Measurements from ENCODE around the gene PTTG1IP2.

PTTG1IP2 gene

DNA sequence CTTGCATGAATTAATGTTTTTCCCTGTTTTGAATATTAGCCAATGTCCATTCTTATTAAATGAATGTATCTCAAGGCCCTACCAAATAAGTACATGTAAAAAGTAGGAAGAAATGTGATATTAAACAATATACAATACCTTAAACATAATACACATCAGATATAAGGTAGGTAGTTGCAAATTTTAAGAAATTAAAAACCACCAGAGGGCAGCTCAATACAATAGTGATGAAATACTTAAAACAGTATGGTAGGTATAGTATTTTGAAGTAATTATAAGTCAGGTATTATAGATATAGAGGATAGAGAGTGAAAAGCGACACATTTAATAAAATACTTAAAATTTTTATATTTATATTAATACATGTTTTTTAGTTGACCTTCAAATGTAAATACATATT, 83.1 kb downstream of the PTTG1IP2 start:
- DNase-seq (ENCODE audit: low read depth in 1 of 2, low spot score in 1 of 2): no peak

DNA sequence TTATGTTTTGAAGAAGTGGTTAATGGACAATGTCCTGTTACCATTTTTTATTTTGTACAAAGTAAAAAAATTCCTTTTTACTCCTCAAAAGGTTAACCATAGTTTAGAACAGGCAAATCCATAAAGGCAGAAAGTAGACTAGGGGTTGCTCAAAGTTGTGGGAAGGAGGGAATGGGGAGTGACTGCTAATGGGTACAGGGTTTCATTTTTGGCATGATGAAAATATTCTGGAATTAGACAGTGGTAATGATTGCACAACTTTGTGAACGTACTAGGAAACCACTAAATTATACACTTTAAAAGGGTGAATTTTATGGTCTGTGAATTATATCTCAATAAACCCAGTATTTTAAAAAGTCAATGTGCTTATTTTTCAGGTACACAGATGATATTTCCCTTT, 91.3 kb downstream of the PTTG1IP2 start:
- DNase-seq (ENCODE audit: low read depth in 1 of 2, low spot score in 1 of 2): no peak
